ENCODE measurements around the gene KIAA0513.

Gene KIAA0513

GRCh38 chr16:85138825-85139627 is 111.4 kb downstream of the KIAA0513 start:
- DNase-seq (ENCODE audit: extremely low read depth, low read depth): no peak
- TF ChIP-seq CTCF (IDR thresholded peaks at IDR 0.05; ENCODE audit: low read depth, low read length): no peak

GRCh38 chr16:85139881-85140339 is 112.3 kb downstream of the KIAA0513 start:
- no peak for TF ChIP-seq CTCF (IDR thresholded peaks at IDR 0.05; ENCODE audit: low read depth, low read length)
- DNase-seq (ENCODE audit: extremely low read depth, low read depth): no peak

- no peak for TF ChIP-seq CTCF (IDR thresholded peaks at IDR 0.05; ENCODE audit: low read depth, low read length)
- DNase-seq (ENCODE audit: extremely low read depth, low read depth): no peak
Measured at GRCh38 chr16:85140455-85141012, 112.9 kb downstream of the KIAA0513 start.

- TF ChIP-seq CTCF (IDR thresholded peaks at IDR 0.05; ENCODE audit: low read depth, low read length): no peak
- no peak for DNase-seq (ENCODE audit: extremely low read depth, low read depth)
Measured at GRCh38 chr16:85141491-85142128, 114.0 kb downstream of the KIAA0513 start.

- no peak for DNase-seq (ENCODE audit: extremely low read depth, low read depth)
- no peak for TF ChIP-seq CTCF (IDR thresholded peaks at IDR 0.05; ENCODE audit: low read depth, low read length)
Measured at GRCh38 chr16:85142129-85142513, 114.5 kb downstream of the KIAA0513 start.

- no peak for DNase-seq (ENCODE audit: extremely low read depth, low read depth)
- TF ChIP-seq CTCF (IDR thresholded peaks at IDR 0.05; ENCODE audit: low read depth, low read length): no peak
Measured at GRCh38 chr16:85142771-85143211, 115.2 kb downstream of the KIAA0513 start.

Measured in AG09319 (cell line).